Mesodermal cell (in vitro differentiated cells): ENCODE measurements around the gene HSPB7.
"Not testable (repeated sequence)": the region's sequence is repeated elsewhere in the genome, so short reads cannot be mapped to it uniquely, and the experiment has no call there.

Experiments used
- H3K27ac ChIP-seq: 2 replicates; pipeline ENCODE4 v1.7.0; 2013; ENCODE audit warnings: mild to moderate bottlenecking, low read depth, low read length, moderate library complexity; ENCODE audit not compliant: severe bottlenecking
- H3K36me3 ChIP-seq: 2 replicates; pipeline ENCODE4 v1.7.1; 2013; ENCODE audit warnings: mild to moderate bottlenecking, low read length, moderate library complexity; ENCODE audit not compliant: control insufficient read depth, insufficient read depth
- H3K4me1 ChIP-seq: one replicate; pipeline ENCODE4 v1.7.1; 2013; ENCODE audit warnings: mild to moderate bottlenecking, low read length; ENCODE audit not compliant: insufficient read depth, control insufficient read depth, poor library complexity, severe bottlenecking
- H3K4me3 ChIP-seq: 2 replicates; pipeline ENCODE4 v1.7.0; 2013; ENCODE audit warnings: low read length, control low read depth, mild to moderate bottlenecking; ENCODE audit not compliant: insufficient read depth, poor library complexity, severe bottlenecking; ENCODE audit errors: extremely low read depth
- H3K9me3 ChIP-seq: 2 replicates; pipeline ENCODE4 v1.7.1; 2013; ENCODE audit warnings: mild to moderate bottlenecking, low read length, moderate library complexity; ENCODE audit not compliant: control insufficient read depth
- WGBS, 2 experiments: methylation state at CpG; one replicate each; pipeline ENCODE4 v1.1.5; 2013; ENCODE audit warnings: missing lambda C conversion rate in 2 of 2; ENCODE audit not compliant: insufficient coverage in 2 of 2; 5-methylcytosine and 5-hydroxymethylcytosine counted together

Gene HSPB7

DNA sequence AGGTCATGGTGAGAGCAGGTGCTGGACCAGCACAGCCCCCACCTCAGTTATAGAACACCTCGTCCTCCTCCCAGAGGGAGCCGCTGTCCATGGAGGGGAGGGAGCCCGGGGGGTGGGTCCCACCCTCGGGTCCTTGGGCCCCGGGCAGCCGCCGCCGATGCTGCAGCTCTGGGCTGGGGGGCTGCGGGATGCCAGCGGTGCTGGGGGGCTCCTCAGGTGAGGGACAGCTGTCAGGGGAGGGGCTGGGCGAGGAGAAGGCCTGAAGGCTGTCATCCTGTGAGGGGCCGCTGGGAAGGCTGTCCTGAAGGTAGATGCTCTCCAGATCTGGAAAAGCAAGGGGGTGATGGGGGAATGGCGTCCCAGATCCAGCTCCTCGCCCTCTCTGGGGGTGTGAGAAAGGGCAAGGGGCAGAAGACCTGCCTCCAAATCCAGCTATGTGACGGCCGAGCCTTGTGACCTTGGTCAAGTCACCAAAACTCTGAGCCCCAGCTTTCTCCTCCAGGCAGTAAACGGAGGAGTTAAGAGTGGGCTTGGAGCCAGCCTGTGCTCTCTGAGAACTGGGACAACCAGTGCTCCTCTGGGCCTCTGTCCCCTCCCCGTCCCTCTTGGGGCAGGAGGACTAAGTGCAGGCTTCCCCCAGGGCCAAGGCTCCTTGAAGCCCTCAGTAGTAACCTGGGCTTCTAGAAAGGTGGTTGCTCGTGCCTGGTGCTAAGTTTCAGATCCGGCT, 40.7 kb upstream of the HSPB7 start:
- H3K36me3 ChIP-seq, H3K4me1 ChIP-seq, H3K9me3 ChIP-seq, H3K4me3 ChIP-seq, H3K27ac ChIP-seq: not testable (repeated sequence)
- WGBS, 2 experiments = no CpG with 5 or more reads among the region's 20 CpGs

DNA sequence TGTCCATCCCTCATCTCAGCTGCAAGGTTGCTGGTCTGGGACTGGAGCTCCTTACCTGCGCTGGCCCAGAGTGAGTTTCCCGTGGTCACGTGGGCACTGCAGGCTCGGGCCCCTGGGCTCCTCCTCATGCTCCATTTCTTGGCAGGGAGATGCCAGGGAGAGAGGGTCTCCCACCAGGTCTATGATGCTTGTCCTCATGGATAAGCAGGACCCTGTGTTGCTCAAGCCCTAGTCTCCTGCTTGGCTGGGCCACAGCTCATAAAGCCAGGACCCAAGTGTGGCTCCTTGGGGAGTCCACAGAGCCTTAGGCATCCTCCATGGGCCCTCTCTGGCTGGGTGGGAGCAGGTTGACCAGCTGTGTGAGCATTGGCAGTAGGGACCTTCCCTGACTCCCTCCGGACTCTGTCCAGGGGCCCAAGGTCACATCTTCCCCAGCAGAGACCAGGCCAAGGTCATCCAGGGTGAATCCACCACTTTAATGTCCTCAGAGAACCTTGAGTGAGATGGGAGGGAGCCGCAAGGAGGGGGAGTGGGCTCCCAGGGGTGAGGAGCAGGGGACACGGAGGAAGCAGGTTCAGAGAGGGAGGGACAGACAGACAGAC, 39.6 kb upstream of the HSPB7 start:
- not testable (repeated sequence) for H3K27ac ChIP-seq, H3K4me1 ChIP-seq, H3K36me3 ChIP-seq, H3K4me3 ChIP-seq, H3K9me3 ChIP-seq
- 75% methylated on average over 1 of the region's 7 CpGs; no CpG with 5 or more reads in 1 of the 2 experiments for WGBS, 2 experiments

DNA sequence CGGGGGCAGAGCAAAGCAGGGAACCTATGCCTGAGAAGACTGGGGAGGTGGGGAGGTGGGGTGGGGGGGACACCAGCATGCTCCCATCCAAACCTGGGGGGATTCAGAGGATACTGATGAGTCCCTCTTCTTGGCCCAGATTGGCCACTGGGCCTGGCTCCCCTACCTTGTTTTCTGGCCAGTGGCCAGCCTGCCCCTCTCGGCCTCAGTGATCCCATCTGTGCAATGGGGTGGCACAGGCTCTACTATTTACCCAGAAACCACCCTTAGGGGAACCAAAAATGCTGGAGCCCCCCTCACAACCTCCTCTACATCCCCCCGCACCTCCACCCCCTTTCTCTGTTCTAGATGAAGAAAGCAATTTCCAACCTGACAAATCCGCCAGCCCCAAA, 38.7 kb upstream of the HSPB7 start:
- WGBS, 2 experiments = 88 to 100% methylated on average over 1 of the region's 4 CpGs
- not testable (repeated sequence) for H3K4me1 ChIP-seq, H3K9me3 ChIP-seq, H3K27ac ChIP-seq, H3K36me3 ChIP-seq, H3K4me3 ChIP-seq

DNA sequence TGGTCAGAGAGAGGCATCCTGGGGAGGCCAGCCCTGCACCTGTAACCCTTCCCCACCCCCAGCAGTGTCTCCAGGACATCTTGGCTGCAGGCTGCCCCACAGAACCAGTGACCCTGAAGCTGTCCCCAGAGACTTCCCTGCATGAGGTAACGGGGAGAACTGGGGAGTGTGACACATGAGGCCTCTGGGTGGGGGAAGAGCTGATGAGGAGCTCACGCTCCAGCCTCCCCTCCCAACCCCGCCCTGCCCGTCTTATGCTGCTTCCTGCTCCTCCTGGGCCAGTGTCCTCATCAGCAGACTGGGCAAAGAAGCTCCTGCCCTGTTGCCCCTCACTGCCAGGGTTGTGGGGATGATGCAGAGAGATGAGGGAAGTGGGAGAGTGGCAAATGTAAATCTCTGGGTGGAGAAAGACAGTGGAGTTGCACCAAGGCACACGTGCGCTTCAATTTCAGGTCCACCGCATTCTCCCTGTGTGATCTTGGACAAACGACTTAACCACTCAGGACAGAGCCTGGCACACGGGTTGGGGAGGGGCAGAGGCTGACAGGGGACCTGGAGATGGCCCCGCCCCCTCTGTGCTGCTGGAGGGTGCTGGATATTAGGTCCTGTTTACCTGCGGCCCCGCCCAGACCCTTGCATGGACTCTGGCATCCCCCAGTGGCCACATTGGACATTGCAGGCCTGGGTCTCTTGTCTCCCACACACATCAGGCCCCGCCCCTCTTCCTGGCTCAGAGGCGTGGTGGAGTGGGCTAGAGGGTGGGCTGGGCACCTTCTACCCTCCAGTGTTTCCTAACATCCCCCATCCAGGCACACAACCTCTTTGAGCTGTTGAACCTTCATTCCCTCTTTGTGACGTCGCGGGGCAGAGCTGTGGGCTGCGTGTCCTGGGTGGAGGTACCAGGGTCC, 38.0 kb upstream of the HSPB7 start:
- no peaks in the 10 kb centered on the region for H3K36me3 ChIP-seq
- no peaks in the 10 kb centered on the region for H3K9me3 ChIP-seq
- peaks cover 3% of the 10 kb centered on the region for H3K4me1 ChIP-seq
- H3K27ac ChIP-seq = no peak overlapping the region
- H3K4me3 ChIP-seq = no peak overlapping the region
- 23 to 30% methylated on average over 9 to 11 of the region's 18 CpGs for WGBS, 2 experiments

DNA sequence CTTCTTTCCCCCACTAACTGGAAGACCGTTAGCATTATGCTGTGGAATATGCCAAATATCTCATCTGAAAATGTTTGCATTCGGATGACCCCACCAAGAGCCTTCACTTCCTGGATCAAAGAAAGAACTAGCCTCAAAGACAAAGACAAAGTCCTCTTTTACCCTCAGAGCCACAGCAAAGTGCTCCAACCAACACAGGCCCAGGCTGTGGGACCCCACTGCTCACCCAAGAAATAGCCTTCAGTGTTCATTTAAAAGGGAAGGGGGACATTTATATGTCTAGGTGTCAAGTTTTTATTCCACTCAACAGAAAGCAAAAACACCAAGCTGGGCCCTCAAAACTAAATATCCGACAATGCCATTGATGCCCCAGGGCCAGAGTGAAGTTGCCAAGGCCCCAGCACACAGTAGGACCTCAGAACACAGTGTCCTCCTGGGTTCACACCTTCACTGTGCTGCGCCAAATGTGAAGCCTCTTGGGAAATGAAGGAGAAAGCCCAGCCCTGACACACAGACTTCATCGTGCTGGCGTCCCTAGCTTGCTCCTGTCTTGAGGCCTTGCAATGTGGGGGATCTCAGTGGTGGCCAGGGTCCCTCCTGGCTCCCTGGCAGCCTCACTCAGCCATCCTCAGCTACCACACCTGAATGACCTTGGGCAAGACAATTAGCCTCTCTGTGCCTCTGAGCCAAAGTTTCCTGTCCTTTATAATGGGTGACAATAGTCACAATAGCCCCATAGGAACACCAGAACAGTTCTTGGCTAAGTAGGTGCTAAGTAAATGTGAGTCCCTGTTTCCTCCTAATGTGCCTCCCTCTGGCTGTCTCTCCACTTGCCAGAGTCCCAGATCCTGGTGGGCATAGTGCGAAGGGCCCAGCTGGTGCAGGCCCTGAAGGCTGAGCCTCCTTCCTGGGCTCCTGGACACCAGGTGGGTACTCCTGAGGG, 37.0 kb upstream of the HSPB7 start:
- Histone ChIP-seq H3K27ac (no peak overlapping the region), H3K9me3 (no peaks in the 10 kb centered on the region), H3K36me3 (no peaks in the 10 kb centered on the region), H3K4me3 (no peak overlapping the region), H3K4me1 (peaks cover 3% of the 10 kb centered on the region)
- WGBS, 2 experiments = 72 to 75% methylated on average over 3 to 5 of the region's 7 CpGs

DNA sequence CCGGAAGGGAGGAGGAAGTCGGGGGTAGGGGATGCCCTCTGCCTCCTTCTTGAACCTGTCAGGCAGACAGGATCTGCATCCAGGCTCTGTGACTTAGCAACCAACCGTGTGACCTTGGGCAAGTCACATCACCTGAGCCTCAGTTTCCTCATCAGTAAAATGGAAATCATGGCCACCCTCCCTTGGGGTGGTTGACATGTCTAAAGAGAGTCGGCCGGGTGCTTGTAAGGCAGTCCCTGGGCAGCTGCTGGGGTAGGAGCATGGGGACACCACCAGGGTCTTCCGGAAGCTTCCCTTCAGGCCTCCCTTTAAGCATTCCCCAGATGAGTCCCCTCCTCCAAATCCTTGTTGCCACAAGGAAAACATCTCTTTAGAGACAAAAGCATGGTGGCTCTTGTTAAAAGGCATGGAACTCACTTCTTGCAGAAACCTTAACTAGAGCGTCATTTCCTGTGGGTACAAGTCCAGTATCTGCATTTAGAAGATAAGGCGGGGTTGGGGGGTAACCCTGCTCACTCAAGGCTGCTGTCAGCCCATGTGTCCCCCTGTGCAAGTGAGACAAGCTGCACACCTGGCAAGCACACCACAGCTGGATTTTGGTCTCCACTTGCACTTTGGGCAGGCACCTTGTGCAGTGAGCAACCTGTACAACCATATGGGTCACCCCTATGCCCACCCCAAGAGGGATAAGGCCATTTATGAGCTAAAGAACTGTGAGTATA, 36.1 kb upstream of the HSPB7 start:
- WGBS, 2 experiments = 94 to 98% methylated on average over 4 to 5 of the region's 8 CpGs

DNA sequence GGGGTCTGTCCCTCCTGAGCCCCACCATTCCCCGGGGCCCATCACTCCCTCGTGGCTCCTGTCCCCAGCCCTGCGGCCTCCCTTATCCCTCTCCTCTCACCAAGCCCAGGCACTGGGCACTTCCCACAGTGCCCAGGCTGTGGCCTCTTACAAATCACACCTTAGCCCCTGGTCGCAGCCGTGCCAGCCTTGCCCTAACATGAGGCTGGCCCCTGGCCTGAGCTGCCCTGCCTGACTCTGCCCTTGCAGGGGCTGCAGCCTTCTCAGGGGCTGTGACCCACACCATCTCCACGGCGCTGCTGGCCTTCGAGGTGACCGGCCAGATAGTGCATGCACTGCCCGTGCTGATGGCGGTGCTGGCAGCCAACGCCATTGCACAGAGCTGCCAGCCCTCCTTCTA, 34.1 kb upstream of the HSPB7 start:
- H3K27ac ChIP-seq, H3K9me3 ChIP-seq, H3K4me3 ChIP-seq, H3K36me3 ChIP-seq, H3K4me1 ChIP-seq: not testable (repeated sequence)
- 95 to 100% methylated on average over 4 to 9 of the region's 12 CpGs for WGBS, 2 experiments

More for the DNA sequence above, 36.1 kb upstream of the HSPB7 start:
- Histone ChIP-seq H3K27ac (no peak overlapping the region), H3K4me3 (no peak overlapping the region), H3K36me3 (no peaks in the 10 kb centered on the region), H3K9me3 (no peaks in the 10 kb centered on the region), H3K4me1 (peaks cover 5% of the 10 kb centered on the region)

DNA sequence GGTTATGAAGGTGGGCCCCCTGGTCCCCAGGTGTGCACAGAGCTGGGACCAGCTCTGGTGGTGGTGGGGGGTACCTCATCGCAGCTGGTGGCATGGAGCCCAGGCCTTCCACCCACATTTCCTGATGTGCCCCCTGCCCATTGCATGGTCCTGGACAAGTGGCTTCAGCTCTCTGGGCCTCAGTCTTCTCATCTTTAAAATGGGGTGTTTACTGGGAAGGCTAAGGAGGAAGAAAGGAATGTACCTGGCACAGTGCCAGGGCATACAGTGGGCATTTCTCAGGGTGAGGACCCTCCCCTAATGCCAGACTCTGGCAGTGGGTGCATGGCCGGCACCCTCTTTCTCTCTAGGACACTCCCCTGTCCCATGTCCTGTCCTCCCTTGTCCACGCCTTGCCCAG, 33.2 kb upstream of the HSPB7 start:
- Histone ChIP-seq H3K9me3 (no peaks in the 10 kb centered on the region), H3K36me3 (no peaks in the 10 kb centered on the region), H3K4me1 (peaks cover 5% of the 10 kb centered on the region), H3K4me3 (no peak overlapping the region), H3K27ac (no peak overlapping the region)
- 94 to 100% methylated on average over 2 of the region's 3 CpGs for WGBS, 2 experiments

DNA sequence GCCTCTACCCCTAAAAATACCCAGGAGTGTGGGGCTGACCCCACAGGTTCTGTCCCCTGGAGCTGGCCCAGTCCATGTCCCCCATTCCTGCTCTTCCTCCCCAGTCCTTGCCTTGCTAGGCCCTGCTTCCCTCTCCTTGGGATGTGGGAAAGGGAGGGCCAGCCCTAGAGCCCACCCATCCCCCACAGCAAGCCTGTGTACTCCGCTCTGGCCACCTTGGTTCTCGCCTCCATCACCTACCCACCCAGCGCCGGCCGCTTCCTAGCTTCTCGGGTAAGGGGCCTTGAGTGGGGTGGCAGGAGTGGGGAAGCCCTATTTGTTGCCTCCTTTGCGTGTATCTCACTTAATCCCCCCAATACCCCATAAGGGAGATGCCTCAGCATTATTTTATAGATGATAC, 32.5 kb upstream of the HSPB7 start:
- Histone ChIP-seq H3K36me3 (no peaks in the 10 kb centered on the region), H3K27ac (no peak overlapping the region), H3K4me1 (peaks cover 3% of the 10 kb centered on the region), H3K4me3 (no peak overlapping the region), H3K9me3 (no peaks in the 10 kb centered on the region)
- WGBS, 2 experiments = no CpG with 5 or more reads among the region's 7 CpGs
